NOMO-1 treated with dmso at 0.1 percent for 144 hours (cell line): ENCODE data around the gene ATN1.

Source experiments
- DNase-seq: peaks from one replicate; lab custom pipeline; 2025; ENCODE audit not compliant: unreplicated experiment; lab: John Stamatoyannopoulos, UW

ATN1 gene

DNA sequence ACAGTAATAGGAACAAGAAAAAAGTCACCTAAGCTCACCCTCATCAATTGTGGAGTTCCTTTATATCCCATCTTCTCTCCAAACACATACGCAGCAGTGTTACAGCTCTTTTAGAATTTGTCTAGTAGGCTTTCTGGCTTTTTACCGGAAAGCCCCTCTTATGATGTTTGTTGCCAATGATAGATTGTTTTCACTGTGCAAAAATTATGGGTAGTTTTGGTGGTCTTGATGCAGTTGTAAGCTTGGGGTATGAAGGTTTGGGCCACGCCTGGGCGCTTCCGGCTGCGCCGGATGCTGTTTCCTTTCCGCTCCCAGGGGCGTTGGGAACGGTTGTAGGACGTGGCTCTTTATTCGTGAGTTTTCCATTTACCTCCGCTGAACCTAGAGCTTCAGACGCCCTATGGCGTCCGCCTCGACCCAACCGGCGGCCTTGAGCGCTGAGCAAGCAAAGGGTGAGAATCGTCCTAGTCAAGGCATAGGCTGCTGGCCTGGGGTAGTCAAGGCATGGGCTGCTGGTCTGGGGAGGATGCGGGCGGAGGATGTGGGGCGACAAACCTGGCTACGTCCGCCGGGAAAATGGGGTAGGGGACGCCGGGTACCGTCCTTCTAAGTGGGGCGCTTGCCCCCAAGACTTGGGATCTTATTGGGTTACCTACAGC lies 16.1 kb downstream of the ATN1 start, which contains the start of the genes C12orf57 and RNU7-1:
Gene C12orf57, plus strand, starts transcription at position 301 of the 659 bp plus-strand sequence. Its CDS starts 100 bp downstream, at position 401.
Gene RNU7-1, plus strand, starts transcription at position 95 of the 659 bp plus-strand sequence.
- DNase-seq: peak; percentile 84

DNA sequence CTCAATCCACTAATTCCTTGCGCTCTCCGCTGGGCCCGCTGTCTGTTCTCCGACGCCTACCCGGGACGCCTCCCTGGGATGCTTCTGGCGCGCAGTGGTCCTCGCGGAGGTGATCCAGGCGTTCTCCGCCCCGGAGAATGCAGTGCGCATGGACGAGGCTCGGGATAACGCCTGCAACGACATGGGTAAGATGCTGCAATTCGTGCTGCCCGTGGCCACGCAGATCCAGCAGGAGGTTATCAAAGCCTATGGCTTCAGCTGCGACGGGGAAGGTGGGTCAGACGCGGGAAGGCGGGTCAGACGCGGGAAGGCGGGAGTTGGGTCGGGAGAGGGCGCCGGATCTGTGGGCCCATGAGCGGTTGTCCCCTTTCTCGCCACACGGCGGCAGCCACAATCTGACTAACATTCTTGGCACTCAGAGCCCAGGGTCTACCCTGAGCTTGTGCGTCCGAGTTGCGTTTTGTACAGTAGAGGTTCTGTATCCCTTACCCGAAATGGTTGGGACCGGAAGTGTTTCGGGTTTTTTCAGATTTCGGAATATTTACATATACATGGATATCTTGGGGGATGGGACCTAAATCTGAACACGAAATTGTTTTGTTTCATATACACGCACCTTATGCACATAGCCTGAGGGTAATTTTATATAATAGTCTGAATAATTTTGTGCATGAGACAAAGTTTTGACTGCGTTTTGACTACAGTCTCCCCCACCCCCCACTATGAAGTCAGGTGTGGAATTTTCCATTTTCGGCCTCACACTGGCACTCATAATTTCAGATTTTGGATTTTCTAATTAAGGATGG lies 16.8 kb downstream of the ATN1 start:
- DNase-seq: peak; percentile 80

DNA sequence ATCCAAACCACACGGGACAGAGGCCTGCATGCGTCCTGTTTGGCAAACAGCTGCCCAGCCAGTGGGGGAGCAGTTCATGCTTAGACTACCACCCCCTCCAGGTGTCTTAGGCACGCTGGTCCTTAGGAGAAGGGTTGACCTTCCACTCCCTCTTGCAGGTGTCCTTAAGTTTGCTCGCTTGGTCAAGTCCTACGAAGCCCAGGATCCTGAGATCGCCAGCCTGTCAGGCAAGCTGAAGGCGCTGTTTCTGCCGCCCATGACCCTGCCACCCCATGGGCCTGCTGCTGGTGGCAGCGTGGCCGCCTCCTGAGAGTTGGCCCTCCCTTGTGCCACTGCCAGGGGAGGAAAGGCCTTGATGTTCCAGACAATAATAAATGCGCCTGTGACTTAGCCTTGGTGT lies 17.9 kb downstream of the ATN1 start:
- no peak for DNase-seq

DNA sequence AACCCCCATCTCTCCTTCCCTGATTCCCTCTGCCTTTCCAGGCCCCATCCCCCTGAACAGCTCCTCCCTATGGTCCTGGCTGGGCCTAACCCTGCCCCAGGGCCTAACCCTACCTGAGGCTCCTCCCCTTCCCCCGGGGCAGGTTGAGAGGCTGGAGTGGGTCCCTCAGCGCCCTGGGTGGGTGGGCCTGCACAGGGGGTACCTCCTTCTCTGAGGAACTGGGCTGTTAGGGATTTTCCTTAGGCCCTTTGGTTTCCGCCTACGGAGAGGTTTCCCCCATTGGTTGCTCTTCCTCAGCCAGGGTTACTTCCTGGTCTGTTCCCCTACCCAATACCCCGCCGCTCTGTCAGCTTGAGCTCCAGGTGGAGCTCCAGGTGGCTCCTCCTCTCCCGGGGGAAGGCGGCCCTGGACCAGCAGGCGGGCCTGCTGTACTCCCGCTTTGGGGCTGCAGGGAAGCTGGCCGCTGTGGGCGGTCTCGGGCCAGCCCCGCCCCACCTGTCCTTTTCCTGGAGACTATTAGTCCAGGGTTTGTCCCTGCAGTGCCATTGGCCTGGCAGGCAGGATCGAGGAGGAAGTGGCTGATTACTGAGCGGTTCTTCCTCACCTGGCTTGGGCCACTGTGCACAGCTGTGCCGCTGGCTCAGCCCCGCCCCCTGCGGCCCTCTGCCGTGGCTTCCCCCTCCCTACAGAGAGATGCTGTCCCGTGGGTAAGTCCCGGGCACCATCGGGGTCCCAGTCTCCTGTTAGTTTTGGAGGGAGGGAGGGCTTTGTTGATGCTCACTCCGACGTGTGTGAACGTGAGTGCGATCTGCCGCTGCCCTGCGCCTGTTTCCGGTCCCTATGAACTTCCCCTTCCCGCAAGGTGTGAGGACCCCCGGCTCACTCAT lies 18.5 kb downstream of the ATN1 start:
- peak; percentile 55 for DNase-seq

DNA sequence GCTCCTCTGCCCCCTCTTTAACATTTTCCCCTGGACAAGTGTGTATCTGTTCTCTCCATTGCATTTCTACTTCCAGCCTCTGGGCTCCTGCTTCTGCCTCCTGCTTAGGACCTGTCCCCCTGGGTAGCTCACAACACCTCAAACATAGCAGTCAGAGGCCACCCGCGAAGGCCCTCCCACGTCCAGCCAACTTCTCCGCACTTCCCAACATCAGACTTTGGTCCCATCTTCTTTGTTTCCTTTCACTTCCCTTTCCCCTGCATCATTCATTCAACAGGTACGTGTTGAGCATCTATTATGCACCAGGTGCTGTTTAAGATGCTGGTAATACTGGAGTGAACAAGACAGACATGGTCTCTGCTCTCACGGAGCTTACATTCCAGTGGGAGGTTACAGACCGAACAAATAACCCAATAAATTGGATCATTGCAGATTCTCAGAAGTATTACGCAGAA lies 19.2 kb downstream of the ATN1 start:
- no peak for DNase-seq

DNA sequence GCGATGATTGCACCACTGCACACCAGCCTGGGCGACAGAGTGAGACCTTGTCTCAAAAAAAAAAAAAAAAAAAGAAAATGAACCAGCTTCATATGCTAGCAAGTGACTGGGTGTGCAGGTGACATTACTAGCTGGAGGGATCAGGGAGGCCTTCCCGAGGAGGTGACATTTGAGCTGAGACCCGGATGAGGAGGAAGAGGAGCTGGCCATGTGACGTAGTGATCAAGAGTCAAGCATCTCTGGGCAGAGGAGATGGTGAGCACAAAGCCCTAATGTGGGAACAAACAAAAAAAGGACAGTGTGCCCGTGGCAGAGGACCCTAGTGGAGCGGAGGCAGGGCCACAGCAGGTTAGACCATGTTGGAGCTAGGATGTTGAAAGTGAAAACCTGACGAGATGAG lies 19.9 kb downstream of the ATN1 start:
- no peak for DNase-seq

DNA sequence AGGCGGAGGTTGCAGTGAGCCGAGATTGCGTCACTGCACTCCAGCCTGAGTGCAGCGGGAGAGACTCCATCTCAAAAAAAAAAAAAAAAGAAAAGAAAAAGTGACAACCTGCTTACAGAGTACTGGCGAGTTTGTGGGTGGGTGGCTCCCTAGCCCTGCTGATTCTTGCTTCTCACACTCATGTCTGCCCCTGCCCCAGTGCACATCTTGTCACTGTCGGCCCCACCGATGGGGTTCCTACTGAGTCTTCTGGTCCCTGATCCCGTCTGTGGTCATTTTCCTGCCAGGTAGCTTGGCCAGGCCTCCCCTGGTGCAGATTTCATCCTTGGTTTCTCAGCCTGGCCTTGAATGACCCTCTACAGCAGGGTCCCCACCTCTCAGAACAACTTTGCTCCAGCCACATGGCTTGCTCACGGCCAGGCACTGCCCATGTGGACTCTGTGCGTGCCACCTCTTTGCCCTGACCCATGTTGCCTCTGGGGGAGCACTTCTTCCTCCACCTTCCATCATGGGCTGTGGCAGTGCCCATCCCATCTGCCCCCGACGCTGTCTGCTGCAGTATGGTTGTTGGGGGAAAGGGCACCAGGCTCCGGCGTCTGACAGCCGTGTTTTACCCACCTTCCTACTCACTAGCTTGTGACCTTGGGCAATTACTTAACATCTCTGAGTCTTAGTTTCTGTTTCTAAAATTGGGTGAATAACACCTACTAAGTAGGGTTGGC lies 21.3 kb downstream of the ATN1 start:
- peak; percentile 13 for DNase-seq

DNA sequence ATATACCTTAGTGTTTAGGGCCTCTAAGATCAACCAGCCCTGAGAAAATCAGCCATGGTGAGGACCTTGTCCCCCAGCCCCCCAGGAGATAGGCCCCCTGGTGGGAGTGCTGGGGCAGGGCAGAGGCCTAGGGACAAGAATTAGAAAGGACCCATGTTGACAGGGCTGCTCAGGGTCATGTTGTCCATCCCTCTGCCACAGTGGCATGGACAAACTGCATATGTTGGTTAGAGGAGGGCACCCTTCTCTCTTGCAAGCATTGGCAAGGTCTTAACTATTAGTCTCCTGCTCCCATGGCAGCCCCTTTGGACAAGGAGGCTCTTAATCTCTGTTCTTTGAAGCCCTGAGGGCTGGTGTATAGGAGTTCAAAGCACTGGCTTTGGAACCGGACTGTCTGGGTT lies 22.6 kb downstream of the ATN1 start:
- DNase-seq: no peak

DNA sequence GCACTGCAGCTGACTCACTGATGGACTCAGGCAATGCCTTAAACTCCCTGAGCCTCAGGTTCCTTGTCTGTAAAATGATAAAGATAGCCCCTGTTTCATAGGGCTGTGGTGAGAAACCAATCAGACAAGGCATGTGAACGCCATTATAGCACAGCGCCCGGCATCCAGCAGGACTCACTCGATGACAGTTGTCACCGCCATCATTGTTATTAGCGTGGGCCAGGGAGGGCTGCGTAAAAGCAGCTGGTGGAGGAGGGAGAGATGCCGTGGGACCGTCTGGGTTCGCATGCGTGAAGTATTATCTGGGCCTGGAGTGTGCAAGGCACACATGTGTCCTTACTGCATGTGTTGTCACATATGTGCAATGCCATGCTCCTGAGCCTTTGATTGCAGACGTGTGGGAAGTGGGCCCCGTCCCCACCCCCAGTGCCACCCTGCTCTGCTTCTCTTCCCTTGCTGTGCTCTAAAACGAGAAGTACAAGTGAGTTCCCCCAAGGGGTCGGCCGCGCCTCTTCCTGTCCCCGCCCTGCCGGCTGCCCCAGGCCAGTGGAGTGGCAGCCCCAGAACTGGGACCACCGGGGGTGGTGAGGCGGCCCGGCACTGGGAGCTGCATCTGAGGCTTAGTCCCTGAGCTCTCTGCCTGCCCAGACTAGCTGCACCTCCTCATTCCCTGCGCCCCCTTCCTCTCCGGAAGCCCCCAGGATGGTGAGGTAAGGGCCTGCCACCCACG lies 23.2 kb downstream of the ATN1 start, which contains the start of gene PTPN6:
Gene PTPN6, plus strand, starts transcription at position 546 of the 730 bp plus-strand sequence. Its CDS starts 157 bp downstream, at position 703.
- peak; percentile 83 for DNase-seq

DNA sequence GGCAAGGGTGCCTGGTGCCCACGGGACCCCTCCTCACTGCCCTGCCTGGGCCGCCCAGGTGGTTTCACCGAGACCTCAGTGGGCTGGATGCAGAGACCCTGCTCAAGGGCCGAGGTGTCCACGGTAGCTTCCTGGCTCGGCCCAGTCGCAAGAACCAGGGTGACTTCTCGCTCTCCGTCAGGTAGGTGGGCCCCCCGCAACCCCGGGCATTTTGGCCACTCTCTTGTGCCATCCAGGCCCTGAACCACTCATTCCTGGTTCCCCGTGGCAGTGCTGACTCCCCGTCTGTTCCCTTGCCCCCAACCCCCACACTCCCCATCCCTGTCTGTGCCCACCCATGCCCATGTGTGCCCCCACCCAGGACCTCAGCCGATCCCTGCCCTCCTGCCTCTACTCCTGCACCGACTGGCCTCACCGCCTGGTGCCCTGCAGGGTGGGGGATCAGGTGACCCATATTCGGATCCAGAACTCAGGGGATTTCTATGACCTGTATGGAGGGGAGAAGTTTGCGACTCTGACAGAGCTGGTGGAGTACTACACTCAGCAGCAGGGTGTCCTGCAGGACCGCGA lies 23.9 kb downstream of the ATN1 start:
- no peak for DNase-seq

DNA sequence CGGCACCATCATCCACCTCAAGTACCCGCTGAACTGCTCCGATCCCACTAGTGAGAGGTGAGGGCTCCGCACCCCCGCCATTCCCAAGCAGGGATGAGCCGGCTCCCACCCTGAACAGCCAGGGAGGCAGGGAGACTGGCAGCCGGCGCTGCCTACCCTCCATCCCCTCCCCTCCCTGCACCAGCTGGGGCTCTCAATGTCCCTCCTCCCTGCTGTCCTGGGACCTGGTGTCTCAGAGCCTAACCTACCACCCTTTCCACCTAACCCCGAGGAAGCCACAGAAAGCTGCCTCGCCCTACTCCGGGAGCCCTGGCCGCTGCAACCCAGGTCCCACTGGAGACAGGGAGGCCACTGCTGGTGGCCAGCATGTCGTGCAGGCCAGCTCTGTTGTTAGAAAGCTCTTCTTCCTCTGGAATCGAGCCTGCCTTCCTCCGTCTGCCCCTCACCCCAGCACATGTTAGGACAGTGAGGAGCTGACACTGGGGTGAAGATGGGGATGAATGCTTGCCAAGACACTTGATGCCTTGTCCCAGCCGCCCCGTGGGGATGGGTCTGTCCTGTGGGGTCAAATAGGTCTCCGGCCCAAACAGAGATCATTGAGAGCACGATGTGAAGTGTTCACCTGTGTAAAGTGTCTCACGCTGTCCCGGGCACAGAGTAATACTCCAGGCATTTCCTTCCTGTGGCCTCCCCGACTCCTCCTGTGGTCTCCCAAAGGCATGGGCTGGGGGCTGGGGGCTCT lies 24.5 kb downstream of the ATN1 start:
- DNase-seq: no peak

DNA sequence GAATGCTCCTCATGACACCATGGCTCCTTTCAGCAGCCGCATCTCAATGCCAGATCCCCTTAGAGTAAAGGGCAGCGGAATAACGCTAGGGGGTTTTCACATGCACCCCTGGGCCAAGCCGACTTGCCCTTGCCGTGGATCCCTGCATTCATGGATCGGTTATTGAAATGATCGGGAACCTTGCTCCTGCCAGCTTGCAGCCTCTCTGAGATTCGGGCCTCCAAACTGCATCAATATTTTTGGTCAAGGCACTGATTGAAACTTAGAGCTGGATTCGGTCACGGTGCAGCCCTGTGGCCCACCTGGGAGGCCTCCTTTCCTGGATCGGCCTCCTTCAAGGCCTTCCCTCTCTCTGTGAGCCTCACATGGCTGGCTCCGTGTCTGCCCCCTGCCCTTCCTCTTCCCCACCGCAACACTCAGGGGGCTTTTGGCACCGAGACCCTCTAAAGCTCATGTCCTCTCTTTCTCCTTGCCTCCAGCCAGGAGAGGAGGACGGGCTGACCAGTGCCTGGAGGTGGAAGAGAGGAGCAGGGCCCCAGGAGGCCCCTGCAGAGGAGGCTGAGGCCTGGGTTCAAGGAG lies 25.2 kb downstream of the ATN1 start:
- DNase-seq: no peak

DNA sequence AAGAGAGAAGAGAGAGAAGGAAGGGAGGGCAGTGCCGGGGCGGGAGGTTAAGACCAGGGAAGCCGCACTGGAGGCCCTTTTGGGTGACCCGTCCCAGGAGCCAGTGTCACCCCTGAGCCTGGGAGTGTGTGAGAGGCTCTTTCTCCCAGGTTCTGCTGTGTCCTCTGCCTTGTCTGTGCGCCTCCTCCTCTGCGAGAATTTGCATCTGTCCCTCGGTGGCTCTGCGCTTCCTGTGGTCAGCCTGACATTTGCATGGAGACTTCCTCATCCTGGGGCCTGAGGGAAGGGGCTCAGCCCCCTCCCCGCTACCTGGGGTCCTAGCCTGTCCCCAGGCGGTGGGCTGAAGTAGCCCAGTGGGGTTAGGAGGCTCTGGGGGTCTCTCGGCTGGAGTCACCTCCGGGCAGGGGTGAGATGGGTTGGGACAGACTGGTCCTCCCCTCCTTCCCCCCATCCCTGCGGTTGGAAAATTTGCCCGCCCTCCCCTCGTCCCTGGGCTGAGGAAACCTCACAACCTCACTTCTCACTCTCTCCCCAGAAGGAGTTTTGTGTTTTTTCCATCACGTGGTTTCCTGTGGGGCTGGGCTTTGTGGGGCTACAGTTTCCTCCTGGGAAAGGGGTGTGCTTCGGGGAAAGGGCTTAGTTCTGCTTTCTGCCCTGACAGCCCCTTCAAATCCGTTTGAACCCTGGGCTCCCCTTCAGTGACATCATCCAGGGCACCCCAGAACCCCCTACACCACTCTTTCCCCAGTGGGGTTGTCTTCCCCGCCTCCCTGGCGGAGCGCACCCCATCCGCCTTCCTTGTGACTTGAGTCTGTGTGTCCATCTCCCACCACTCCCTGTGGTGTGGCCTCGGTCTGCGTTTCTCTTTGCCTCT lies 25.9 kb downstream of the ATN1 start:
- DNase-seq: peak; percentile 97

DNA sequence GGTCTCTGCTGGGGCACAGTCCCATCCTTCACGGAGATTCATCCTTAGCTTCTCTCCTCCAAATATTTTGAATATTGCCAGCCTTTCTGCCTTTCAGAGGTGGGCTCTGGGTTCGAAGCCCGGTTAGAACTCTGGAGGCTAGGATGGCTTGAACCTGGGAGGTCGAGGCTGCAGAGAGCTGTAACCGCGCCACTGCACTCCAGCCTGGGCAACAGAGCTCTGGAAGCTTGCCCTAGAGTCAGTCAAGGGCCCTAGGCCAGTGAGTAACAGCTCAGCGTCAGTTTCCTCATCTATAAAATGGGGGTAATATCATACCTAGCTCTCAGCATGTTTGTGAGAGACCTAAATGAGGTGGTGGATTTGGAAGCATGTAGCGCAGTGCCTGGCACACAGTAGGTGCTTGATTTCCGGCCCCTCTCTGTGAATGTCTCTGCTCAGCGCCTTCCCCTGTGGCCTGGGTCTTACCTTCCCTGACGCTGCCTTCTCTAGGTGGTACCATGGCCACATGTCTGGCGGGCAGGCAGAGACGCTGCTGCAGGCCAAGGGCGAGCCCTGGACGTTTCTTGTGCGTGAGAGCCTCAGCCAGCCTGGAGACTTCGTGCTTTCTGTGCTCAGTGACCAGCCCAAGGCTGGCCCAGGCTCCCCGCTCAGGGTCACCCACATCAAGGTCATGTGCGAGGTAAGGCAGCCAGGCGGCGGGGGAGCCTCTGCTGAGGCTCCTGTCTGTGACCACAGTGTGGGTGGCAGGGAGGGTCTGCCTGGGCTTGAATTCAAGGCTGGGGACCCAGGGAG lies 26.8 kb downstream of the ATN1 start:
- DNase-seq: no peak

DNA sequence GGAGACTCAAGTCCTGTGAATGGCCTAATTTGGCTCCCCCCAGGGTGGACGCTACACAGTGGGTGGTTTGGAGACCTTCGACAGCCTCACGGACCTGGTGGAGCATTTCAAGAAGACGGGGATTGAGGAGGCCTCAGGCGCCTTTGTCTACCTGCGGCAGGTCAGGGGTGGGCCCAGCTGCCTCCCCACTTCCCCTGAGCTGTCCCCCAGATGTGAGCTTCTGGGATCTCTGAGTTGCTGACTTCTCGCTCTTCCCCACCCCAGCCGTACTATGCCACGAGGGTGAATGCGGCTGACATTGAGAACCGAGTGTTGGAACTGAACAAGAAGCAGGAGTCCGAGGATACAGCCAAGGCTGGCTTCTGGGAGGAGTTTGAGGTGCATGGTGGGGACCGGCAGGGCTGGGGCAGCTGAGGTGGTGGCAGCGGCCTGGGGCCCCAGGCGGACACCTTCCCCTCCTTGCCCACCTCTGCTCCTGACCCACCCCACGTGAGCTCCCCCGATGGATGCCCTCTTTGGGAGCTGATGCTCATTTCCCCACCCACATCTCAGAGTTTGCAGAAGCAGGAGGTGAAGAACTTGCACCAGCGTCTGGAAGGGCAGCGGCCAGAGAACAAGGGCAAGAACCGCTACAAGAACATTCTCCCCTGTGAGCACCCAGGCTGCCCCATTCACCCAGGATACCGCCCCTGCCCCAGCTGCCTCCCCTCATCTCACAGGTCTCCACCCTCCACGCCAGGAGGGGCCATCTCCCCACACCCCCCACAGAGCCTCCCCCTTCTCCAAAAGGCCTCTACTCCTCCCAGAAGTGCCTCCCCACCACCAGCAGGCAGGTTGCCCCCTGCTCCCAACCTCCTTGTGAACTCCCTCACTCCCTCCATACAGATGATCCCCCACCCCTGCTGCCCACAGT lies 27.6 kb downstream of the ATN1 start:
- no peak for DNase-seq
